Measurements from ENCODE around the gene GINS3. TPM values are rescaled to one million over a fixed set of nuclear protein-coding genes. Genes with fewer than 3 reads are reported as not detected.

The GINS3 gene
- total RNA-seq, 1 experiment from 2014 or later = 11.3 TPM

DNA sequence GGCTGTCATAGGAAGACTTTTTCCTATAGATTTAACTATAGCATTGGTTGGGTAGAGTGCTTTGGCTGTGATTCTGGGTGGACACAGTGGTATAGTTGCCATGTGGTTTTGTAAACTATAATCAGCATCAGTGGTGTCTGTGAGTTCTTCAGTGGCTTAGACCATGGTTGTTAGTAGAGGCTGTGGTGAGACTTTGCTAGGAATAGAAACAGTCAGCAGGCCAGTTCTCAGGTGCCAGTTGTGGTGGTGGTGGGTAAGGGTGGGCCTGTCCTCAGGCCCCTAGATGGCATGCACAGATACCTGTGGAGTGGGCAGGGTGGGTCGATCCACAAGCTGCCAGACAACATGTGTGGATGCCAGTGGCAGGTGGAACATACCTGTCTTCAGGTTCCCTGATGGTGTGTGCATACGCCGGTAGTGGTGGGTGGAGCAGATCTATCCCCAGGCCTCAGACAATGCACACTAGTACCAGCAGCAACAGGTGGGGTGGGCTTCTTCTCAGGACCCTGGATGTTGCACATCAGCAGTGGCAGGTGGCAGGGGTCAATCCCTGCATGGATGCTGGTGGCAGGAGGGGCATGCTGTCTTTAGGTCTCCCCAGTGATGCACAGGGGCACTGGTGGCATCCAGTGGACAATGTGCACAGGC lies 28.4 kb upstream of the GINS3 start:
- intact Hi-C loops (cut with micrococcal nuclease; ENCODE audit: unreplicated experiment) = no loop called here

DNA sequence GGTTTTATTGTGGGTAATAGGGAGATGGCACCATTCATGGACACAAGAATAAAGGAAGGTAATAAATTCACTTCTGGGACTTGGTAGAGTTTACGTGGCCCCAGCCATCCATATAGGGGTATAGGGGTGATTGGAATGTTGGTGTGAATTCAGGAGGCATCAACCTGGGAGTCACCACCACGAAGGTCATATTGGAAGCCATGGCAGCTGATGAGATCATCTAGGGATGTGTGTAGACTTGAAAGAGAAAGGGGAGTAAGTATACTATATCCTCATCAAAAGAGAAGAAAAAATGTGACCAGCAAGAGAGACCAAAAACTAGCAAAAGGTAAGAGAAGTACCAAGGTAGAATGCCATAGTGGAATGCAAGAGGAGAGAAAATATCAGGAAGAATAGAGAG lies 26.6 kb upstream of the GINS3 start:
- no peaks in the 10 kb centered on the region for H4K20me1 ChIP-seq (ENCODE audit: insufficient read depth)
- no peak overlapping the region for H3K27ac ChIP-seq
- no peaks in the 10 kb centered on the region for H3K36me3 ChIP-seq (ENCODE audit: low read depth)
- no peaks in the 10 kb centered on the region; the same call in 1 of the 2 replicates for H3K9me2 ChIP-seq (ENCODE audit: insufficient read depth)
- peaks cover 5% of the 10 kb centered on the region; the same call in 1 of the 2 replicates for H3F3A ChIP-seq (ENCODE audit: insufficient read depth, low read depth)
- no peak for DNase-seq
- H3K4me3 ChIP-seq = no peak overlapping the region
- no peaks in the 10 kb centered on the region for H3K79me2 ChIP-seq (ENCODE audit: low read depth)
- peak overlapping the region; percentile 18 for H3K4me2 ChIP-seq
- intact Hi-C loops (cut with micrococcal nuclease; ENCODE audit: unreplicated experiment) = no loop called here
- TF ChIP-seq EZH2 (IDR thresholded peaks at IDR 0.05; ENCODE audit: low read depth) = no peak
- TF ChIP-seq, protein P1, sequence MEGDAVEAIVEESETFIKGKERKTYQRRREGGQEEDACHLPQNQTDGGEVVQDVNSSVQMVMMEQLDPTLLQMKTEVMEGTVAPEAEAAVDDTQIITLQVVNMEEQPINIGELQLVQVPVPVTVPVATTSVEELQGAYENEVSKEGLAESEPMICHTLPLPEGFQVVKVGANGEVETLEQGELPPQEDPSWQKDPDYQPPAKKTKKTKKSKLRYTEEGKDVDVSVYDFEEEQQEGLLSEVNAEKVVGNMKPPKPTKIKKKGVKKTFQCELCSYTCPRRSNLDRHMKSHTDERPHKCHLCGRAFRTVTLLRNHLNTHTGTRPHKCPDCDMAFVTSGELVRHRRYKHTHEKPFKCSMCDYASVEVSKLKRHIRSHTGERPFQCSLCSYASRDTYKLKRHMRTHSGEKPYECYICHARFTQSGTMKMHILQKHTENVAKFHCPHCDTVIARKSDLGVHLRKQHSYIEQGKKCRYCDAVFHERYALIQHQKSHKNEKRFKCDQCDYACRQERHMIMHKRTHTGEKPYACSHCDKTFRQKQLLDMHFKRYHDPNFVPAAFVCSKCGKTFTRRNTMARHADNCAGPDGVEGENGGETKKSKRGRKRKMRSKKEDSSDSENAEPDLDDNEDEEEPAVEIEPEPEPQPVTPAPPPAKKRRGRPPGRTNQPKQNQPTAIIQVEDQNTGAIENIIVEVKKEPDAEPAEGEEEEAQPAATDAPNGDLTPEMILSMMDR (conservative IDR thresholded peaks at IDR 0.05) = no peak
- no peak overlapping the region for H2AFZ ChIP-seq
- no peaks in the 10 kb centered on the region for H3K27me3 ChIP-seq (ENCODE audit: insufficient read depth, low read depth)
- H3K4me1 ChIP-seq (replicated peaks; ENCODE audit: insufficient read depth) = peaks cover 17% of the 10 kb centered on the region
- POLR2A ChIA-PET (ENCODE audit: unreplicated experiment) = no interaction called here
- CTCF ChIA-PET = no interaction called here
- no TSS peak for BruUV-seq (replicated peaks)
- no peaks in the 10 kb centered on the region for H3K9me3 ChIP-seq (ENCODE audit: insufficient read depth, low read depth)

More for the DNA sequence above, 28.4 kb upstream of the GINS3 start:
- Histone ChIP-seq H3K4me3 (no peak overlapping the region), H3K9me2 (ENCODE audit: insufficient read depth) (no peaks in the 10 kb centered on the region), H3K4me1 (replicated peaks; ENCODE audit: insufficient read depth) (peaks cover 17% of the 10 kb centered on the region), H3K79me2 (ENCODE audit: low read depth) (no peaks in the 10 kb centered on the region), H3F3A (ENCODE audit: insufficient read depth, low read depth) (peaks cover 5% of the 10 kb centered on the region; the same call in 1 of the 2 replicates), H3K4me2 (no peak overlapping the region), H3K27ac (no peak overlapping the region), H3K36me3 (ENCODE audit: low read depth) (no peaks in the 10 kb centered on the region), H3K9me3 (ENCODE audit: insufficient read depth, low read depth) (peaks cover 9% of the 10 kb centered on the region), H2AFZ (no peak overlapping the region), H4K20me1 (ENCODE audit: insufficient read depth) (no peaks in the 10 kb centered on the region), H3K27me3 (ENCODE audit: insufficient read depth, low read depth) (no peaks in the 10 kb centered on the region)
- no peak for TF ChIP-seq EZH2 (IDR thresholded peaks at IDR 0.05; ENCODE audit: low read depth)
- TF ChIP-seq, protein P1 (conservative IDR thresholded peaks at IDR 0.05) = no peak
- no TSS peak for BruUV-seq (replicated peaks)
- ChIA-PET POLR2A (ENCODE audit: unreplicated experiment) (no interaction called here), CTCF (no interaction called here)
- DNase-seq = no peak

DNA sequence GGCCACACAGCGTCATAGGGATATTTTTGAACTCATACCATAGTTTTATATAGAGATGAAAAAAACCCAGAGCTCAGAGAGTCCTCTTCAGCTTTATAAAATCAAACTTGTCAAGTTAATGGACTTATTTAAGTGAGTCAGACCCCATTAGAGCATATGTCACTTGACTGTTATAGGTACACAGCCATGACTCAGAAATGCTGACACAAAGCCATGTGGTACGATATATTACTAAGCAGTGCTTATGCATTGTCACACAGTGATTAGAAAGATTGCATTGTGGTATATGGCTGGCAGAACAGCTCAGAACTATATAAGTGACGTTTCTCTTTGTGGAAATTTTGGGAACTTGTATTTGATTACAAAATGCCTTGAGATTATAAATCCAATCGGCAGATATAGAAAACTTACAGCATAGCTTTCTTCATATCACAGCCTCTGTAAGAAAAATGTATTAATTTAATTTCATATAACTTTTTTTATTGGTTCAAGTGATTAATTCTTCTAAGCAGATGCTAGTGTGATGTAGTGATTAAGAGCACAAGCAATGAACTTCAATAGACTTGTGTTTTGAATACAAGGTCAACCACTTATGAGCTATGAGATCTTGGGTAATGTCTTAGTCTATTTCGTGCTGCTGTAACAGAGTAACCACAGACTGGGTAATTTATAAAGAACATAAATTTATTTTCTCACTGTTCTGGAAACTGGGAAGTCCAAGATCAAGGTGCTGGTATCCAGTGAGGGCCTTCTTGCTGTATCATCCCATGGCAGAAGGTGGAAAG lies 25.8 kb upstream of the GINS3 start:
- Histone ChIP-seq H3K36me3 (ENCODE audit: low read depth) (no peaks in the 10 kb centered on the region), H3K9me3 (ENCODE audit: insufficient read depth, low read depth) (no peaks in the 10 kb centered on the region), H3K9me2 (ENCODE audit: insufficient read depth) (no peaks in the 10 kb centered on the region; the same call in 1 of the 2 replicates), H4K20me1 (ENCODE audit: insufficient read depth) (no peaks in the 10 kb centered on the region), H3K4me2 (peak overlapping the region; percentile 18), H3K4me3 (no peak overlapping the region), H3K79me2 (ENCODE audit: low read depth) (no peaks in the 10 kb centered on the region), H3F3A (ENCODE audit: insufficient read depth, low read depth) (peaks cover 5% of the 10 kb centered on the region; the same call in 1 of the 2 replicates), H3K27ac (peak overlapping the region; percentile 44), H2AFZ (no peak overlapping the region), H3K27me3 (ENCODE audit: insufficient read depth, low read depth) (no peaks in the 10 kb centered on the region), H3K4me1 (replicated peaks; ENCODE audit: insufficient read depth) (peaks cover 17% of the 10 kb centered on the region)
- TF ChIP-seq, protein P1 (conservative IDR thresholded peaks at IDR 0.05) = no peak
- no peak for TF ChIP-seq EZH2 (IDR thresholded peaks at IDR 0.05; ENCODE audit: low read depth)
- intact Hi-C loops (cut with micrococcal nuclease; ENCODE audit: unreplicated experiment) = no loop called here
- POLR2A ChIA-PET (ENCODE audit: unreplicated experiment) = interaction anchor here (0.7 to 1.1 kb wide), 2 partner anchors 26 to 403 kb away, joined by 4 to 10 read pairs; partner anchors contain the start of gene GINS3
- no TSS peak for BruUV-seq (replicated peaks)
- DNase-seq = peak; percentile 7 to 94
- CTCF ChIA-PET = no interaction called here

All from PC-9 (cell line).